ENCODE results near the gene ARHGEF28. TPM values are rescaled to one million over a fixed set of nuclear protein-coding genes. Genes with fewer than 3 reads are reported as not detected.

The ARHGEF28 gene
- total and polyA plus RNA-seq, 2 experiments from 2014 or later = 3.5 to 11.2 TPM

GRCh38 chr5:73729329-73729728 lies 103.3 kb downstream of the ARHGEF28 start:
- no peaks in the 10 kb centered on the region for H3K79me2 ChIP-seq
- H3K27me3 ChIP-seq = no peaks in the 10 kb centered on the region
- 70% methylated on average over 3 of the region's 3 CpGs for WGBS (ENCODE audit: low lambda C conversion rate, missing lambda C conversion rate)
- peaks cover 8% of the 10 kb centered on the region for H3K4me1 ChIP-seq (ENCODE audit: insufficient read depth)
- peak overlapping the region; percentile 33 for H3K27ac ChIP-seq
- no peak overlapping the region for H3K4me3 ChIP-seq
- no peaks in the 10 kb centered on the region for H3K9me3 ChIP-seq (ENCODE audit: low read depth)
- no peaks in the 10 kb centered on the region for H3K36me3 ChIP-seq (replicated peaks; ENCODE audit: insufficient read depth, low read depth)
- peak overlapping the region; percentile 2 for H3K4me2 ChIP-seq
- no peak overlapping the region for H2AFZ ChIP-seq
- no peaks in the 10 kb centered on the region for H4K20me1 ChIP-seq (ENCODE audit: insufficient read depth, poor library complexity, severe bottlenecking)
- DNase-seq (ENCODE audit: low spot score) = no peak
- no peak for TF ChIP-seq EZH2phosphoT487 (IDR thresholded peaks at IDR 0.05; ENCODE audit: low read depth, severe bottlenecking, unreplicated experiment)
- peak; percentile 5 for TF ChIP-seq CTCF (IDR thresholded peaks at IDR 0.05; ENCODE audit: poor library complexity)
- TF ChIP-seq EZH2 (IDR thresholded peaks at IDR 0.05; ENCODE audit: borderline replicate concordance) = no peak
- no peaks in the 10 kb centered on the region for H3K9me2 ChIP-seq (replicated peaks; ENCODE audit: insufficient read depth)

- TF ChIP-seq EZH2 (IDR thresholded peaks at IDR 0.05; ENCODE audit: borderline replicate concordance) (no peak), EZH2phosphoT487 (IDR thresholded peaks at IDR 0.05; ENCODE audit: low read depth, severe bottlenecking, unreplicated experiment) (no peak), CTCF (IDR thresholded peaks at IDR 0.05; ENCODE audit: poor library complexity) (no peak)
- no peak overlapping the region for H2AFZ ChIP-seq
- no peak overlapping the region for H3K4me3 ChIP-seq
- H4K20me1 ChIP-seq (ENCODE audit: insufficient read depth, poor library complexity, severe bottlenecking) = no peaks in the 10 kb centered on the region
- H3K27me3 ChIP-seq = no peaks in the 10 kb centered on the region
- no peaks in the 10 kb centered on the region for H3K9me2 ChIP-seq (replicated peaks; ENCODE audit: insufficient read depth)
- H3K4me1 ChIP-seq (ENCODE audit: insufficient read depth) = no peaks in the 10 kb centered on the region
- 85% methylated on average over 2 of the region's 2 CpGs for WGBS (ENCODE audit: low lambda C conversion rate, missing lambda C conversion rate)
- DNase-seq (ENCODE audit: low spot score) = no peak
- no peaks in the 10 kb centered on the region for H3K9me3 ChIP-seq (ENCODE audit: low read depth)
- H3K27ac ChIP-seq = no peak overlapping the region
- no peaks in the 10 kb centered on the region for H3K36me3 ChIP-seq (replicated peaks; ENCODE audit: insufficient read depth, low read depth)
- H3K4me2 ChIP-seq = no peak overlapping the region
- no peaks in the 10 kb centered on the region for H3K79me2 ChIP-seq
Observed at GRCh38 chr5:73732045-73732444, 106.0 kb downstream of the ARHGEF28 start.

DNA sequence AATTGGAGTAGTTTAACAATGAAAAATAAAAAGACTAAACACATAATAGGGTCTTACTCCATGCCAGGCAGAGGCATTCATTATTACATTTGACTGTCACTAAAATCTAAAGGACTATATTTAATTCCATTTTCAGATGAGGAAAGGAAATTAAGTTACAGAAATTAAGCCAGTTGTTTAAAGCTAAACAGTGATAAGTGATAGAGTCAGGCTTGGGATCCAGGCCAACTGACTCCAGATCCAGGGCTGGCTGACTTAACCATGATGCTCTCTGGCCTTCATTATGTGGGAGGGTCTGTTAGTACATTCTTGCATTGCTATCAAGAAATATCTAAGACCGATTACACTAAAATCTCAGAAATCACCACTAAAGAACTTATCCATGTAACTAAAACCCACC lies 107.2 kb downstream of the ARHGEF28 start:
- no peak overlapping the region for H3K4me3 ChIP-seq
- TF ChIP-seq EZH2 (IDR thresholded peaks at IDR 0.05; ENCODE audit: borderline replicate concordance) = no peak
- TF ChIP-seq EZH2phosphoT487 (IDR thresholded peaks at IDR 0.05; ENCODE audit: low read depth, severe bottlenecking, unreplicated experiment) = no peak
- no peak for TF ChIP-seq CTCF (IDR thresholded peaks at IDR 0.05; ENCODE audit: poor library complexity)

More for the DNA sequence above, 107.2 kb downstream of the ARHGEF28 start:
- Histone ChIP-seq H3K79me2 (no peaks in the 10 kb centered on the region), H3K9me2 (replicated peaks; ENCODE audit: insufficient read depth) (no peaks in the 10 kb centered on the region), H3K36me3 (replicated peaks; ENCODE audit: insufficient read depth, low read depth) (no peaks in the 10 kb centered on the region), H3K27me3 (no peaks in the 10 kb centered on the region), H3K4me2 (no peak overlapping the region), H3K9me3 (ENCODE audit: low read depth) (no peaks in the 10 kb centered on the region), H2AFZ (no peak overlapping the region), H4K20me1 (ENCODE audit: insufficient read depth, poor library complexity, severe bottlenecking) (no peaks in the 10 kb centered on the region), H3K27ac (no peak overlapping the region), H3K4me1 (ENCODE audit: insufficient read depth) (no peaks in the 10 kb centered on the region)
- no peak for DNase-seq (ENCODE audit: low spot score)
- 91% methylated on average over 1 of the region's 1 CpG for WGBS (ENCODE audit: low lambda C conversion rate, missing lambda C conversion rate)
